Occipital lobe (tissue), 2 donors: ENCODE data around the gene CASP9. TPM values are rescaled to one million over a fixed set of nuclear protein-coding genes. Genes with fewer than 3 reads are reported as not detected.
"Not testable (repeated sequence)": the region's sequence is repeated elsewhere in the genome, so short reads cannot be mapped to it uniquely, and the experiment has no call there.

Source experiments
- DNase-seq: peaks from one replicate; lab custom pipeline; 2025; lab: John Stamatoyannopoulos, UW
- total RNA-seq: library from RNA; depleted of rRNA; stranded (reverse); fragments of >200 nt; gene quantifications from one replicate; pipeline ENCODE4 v1.2.3, GENCODE V29; 2014

CASP9 gene
- total RNA-seq, 1 donor from 2014 or later: 2.3 TPM

GRCh38 chr1:15469821-15470448, 54.1 kb downstream of the CASP9 start:
- DNase-seq: not testable (repeated sequence)

- DNase-seq: no peak
Observed at GRCh38 chr1:15469361-15469760, 54.7 kb downstream of the CASP9 start.

- no peak for DNase-seq
Observed at GRCh38 chr1:15468145-15468544, 55.9 kb downstream of the CASP9 start.

GRCh38 chr1:15466955-15467625, 56.9 kb downstream of the CASP9 start:
- DNase-seq: not testable (repeated sequence)

- DNase-seq: no peak
Observed at GRCh38 chr1:15465674-15466073, 58.3 kb downstream of the CASP9 start.

GRCh38 chr1:15463926-15464322, 60.1 kb downstream of the CASP9 start:
- not testable (repeated sequence) for DNase-seq

GRCh38 chr1:15463064-15463800, 60.8 kb downstream of the CASP9 start:
- not testable (repeated sequence) for DNase-seq

- DNase-seq: no peak
Observed at GRCh38 chr1:15460708-15461095, 63.3 kb downstream of the CASP9 start.

GRCh38 chr1:15459771-15460707, 64.0 kb downstream of the CASP9 start:
- no peak for DNase-seq

GRCh38 chr1:15458388-15458787, 65.6 kb downstream of the CASP9 start:
- not testable (repeated sequence) for DNase-seq

GRCh38 chr1:15457585-15457984, 66.4 kb downstream of the CASP9 start:
- DNase-seq: no peak

- no peak for DNase-seq
Observed at GRCh38 chr1:15456313-15456954, 67.6 kb downstream of the CASP9 start, which contains the start of gene CELA2A. TSS of gene CELA2A (plus strand) at chr1:15456732. CDS start at chr1:15456754, 22 bp downstream.

- no peak for DNase-seq
Observed at GRCh38 chr1:15455522-15455921, 68.5 kb downstream of the CASP9 start.

GRCh38 chr1:15454256-15454655, 69.8 kb downstream of the CASP9 start:
- DNase-seq: no peak

GRCh38 chr1:15453734-15454133, 70.3 kb downstream of the CASP9 start:
- DNase-seq: no peak

GRCh38 chr1:15452866-15453571, 71.0 kb downstream of the CASP9 start:
- no peak for DNase-seq

GRCh38 chr1:15452216-15452615, 71.8 kb downstream of the CASP9 start:
- DNase-seq: no peak

- DNase-seq: no peak
Observed at GRCh38 chr1:15451014-15451722, 72.8 kb downstream of the CASP9 start.

GRCh38 chr1:15449567-15449966, 74.4 kb downstream of the CASP9 start:
- DNase-seq: no peak
